Ovary (tissue), 9 donors: ENCODE data around the gene MAPKAPK2. TPM values are rescaled to one million over a fixed set of nuclear protein-coding genes. Genes with fewer than 3 reads are reported as not detected.

Experiments used
- DNase-seq, 5 donors: peaks; one replicate each; pipeline ENCODE4 v3.0.0-alpha.2; 2019 to 2020
- H3K27ac ChIP-seq, 2 donors: fragments of 200-600 bp; one replicate each; pipeline versions ENCODE4 v1.5.1 to v1.8.0; 2019 to 2022
- H3K27me3 ChIP-seq: fragments of 200-600 bp; one replicate; pipeline ENCODE4 v1.8.0; 2022
- H3K36me3 ChIP-seq: fragments of 200-600 bp; sonication (generic); one replicate; pipeline ENCODE4 v1.5.1; 2019
- H3K4me1 ChIP-seq: one replicate; pipeline ENCODE4 v1.8.1; 2013; ENCODE audit warnings: mild to moderate bottlenecking, moderate library complexity; ENCODE audit not compliant: insufficient read depth
- H3K4me3 ChIP-seq: fragments of 200-600 bp; sonication (generic); one replicate; pipeline ENCODE4 v1.5.1; 2017
- H3K9me3 ChIP-seq, 2 donors: fragments of 200-600 bp in 1 of 2; sonication (generic) in 1 of 2; one replicate each; pipeline versions ENCODE4 v1.5.1 to v1.8.1; 2013 to 2019; ENCODE audit warnings: mild to moderate bottlenecking in 1 of 2, moderate library complexity in 1 of 2
- EP300 ChIP-seq: sonication (generic); formaldehyde crosslinking; IDR thresholded peaks from one replicate; pipeline ENCODE4 v1.6.1; 2017; ENCODE audit warnings: antibody characterized with exemption
- POLR2A ChIP-seq: fragments of 450-650 bp; IDR thresholded peaks from one replicate; pipeline ENCODE4 v1.6.1; 2017; ENCODE audit warnings: antibody characterized with exemption, mild to moderate bottlenecking, moderate library complexity
- WGBS, 3 donors: extraction: QIAGEN DNeasy Blood & Tissue Kit in 1 of 3; methylation state at CpG; one replicate each; pipeline versions ENCODE4 v1.1.5 to v1.1.7; 2013 to 2017; 5-methylcytosine and 5-hydroxymethylcytosine counted together
- intact Hi-C, 4 donors: fragments of 100-400 bp; cut with DNase I; formaldehyde crosslinking; loops; one replicate each; pipeline versions ENCODE4 v1.11.0 to v1.15.1; 2022 to 2023
- polyA plus RNA-seq, 2 donors: library from polyadenylated mRNA; stranded (reverse); fragments of 200-250 nt in 1 of 2; fragments of 350-450 nt in 1 of 2; fragmentation: Illumina TruSeq in 1 of 2; extraction: RNeasy Lipid Tissue Mini Kit (QIAGEN cat#74804) in 1 of 2; gene quantifications; one replicate each; pipeline ENCODE4 v1.2.3, GENCODE V29; 2013 to 2014
- total RNA-seq, 7 donors: library from RNA; depleted of rRNA in 2 of 7; stranded (reverse); fragments of >200 nt in 2 of 7; fragmentation: NEBNext Ultra II Directional in 3 of 7; extraction: Animal tissue kit (Norgen Biotek cat#: 25700) in 3 of 7; gene quantifications; one replicate each; pipeline versions ENCODE4 v1.1.0 to v1.2.4, GENCODE V29; 2016 to 2023
- TF ChIP-seq, protein P1 (sequence below), 3 donors: fragments of 450-650 bp in 2 of 3; fragments of 200-600 bp in 1 of 3; IDR thresholded peaks; one replicate each; pipeline versions ENCODE4 v1.5.1 to v1.8.0; 2016 to 2022; ENCODE audit warnings: antibody characterized with exemption in 3 of 3, mild to moderate bottlenecking in 1 of 3
- donor health status: DM: no; HTN: no; CAD: no; lungs with moderate emphysema.
- donor health status: DM: no; HTN: no; CAD: no.
- donor health status: Bipolar disorder and iron deficiency.
- donor health status: DM: yes; HTN: yes; CAD: no.
- donor health status: DM: no; HTN: no; CAD: no.
- donor health status: DM: yes; HTN: yes; CAD: no.

The MAPKAPK2 gene
- total and polyA plus RNA-seq, 9 donors = 28.4 to 71.2 (median 64.7) TPM

- DNase-seq = no peak
- H3K27me3 ChIP-seq = no peaks in the 10 kb centered on the region
- no peaks in the 10 kb centered on the region for H3K9me3 ChIP-seq
- no peak overlapping the region for H3K4me3 ChIP-seq
- H3K36me3 ChIP-seq = no peaks in the 10 kb centered on the region
- intact Hi-C loops = no loop called here
- H3K4me1 ChIP-seq = no peaks in the 10 kb centered on the region
- TF ChIP-seq, protein P1, sequence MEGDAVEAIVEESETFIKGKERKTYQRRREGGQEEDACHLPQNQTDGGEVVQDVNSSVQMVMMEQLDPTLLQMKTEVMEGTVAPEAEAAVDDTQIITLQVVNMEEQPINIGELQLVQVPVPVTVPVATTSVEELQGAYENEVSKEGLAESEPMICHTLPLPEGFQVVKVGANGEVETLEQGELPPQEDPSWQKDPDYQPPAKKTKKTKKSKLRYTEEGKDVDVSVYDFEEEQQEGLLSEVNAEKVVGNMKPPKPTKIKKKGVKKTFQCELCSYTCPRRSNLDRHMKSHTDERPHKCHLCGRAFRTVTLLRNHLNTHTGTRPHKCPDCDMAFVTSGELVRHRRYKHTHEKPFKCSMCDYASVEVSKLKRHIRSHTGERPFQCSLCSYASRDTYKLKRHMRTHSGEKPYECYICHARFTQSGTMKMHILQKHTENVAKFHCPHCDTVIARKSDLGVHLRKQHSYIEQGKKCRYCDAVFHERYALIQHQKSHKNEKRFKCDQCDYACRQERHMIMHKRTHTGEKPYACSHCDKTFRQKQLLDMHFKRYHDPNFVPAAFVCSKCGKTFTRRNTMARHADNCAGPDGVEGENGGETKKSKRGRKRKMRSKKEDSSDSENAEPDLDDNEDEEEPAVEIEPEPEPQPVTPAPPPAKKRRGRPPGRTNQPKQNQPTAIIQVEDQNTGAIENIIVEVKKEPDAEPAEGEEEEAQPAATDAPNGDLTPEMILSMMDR (IDR thresholded peaks at IDR 0.05) = no peak
- no peak for TF ChIP-seq EP300
- TF ChIP-seq POLR2A = no peak
- no peak overlapping the region for H3K27ac ChIP-seq
Measured at GRCh38 chr1:206647224-206647623, 37.5 kb upstream of the MAPKAPK2 start.

DNA sequence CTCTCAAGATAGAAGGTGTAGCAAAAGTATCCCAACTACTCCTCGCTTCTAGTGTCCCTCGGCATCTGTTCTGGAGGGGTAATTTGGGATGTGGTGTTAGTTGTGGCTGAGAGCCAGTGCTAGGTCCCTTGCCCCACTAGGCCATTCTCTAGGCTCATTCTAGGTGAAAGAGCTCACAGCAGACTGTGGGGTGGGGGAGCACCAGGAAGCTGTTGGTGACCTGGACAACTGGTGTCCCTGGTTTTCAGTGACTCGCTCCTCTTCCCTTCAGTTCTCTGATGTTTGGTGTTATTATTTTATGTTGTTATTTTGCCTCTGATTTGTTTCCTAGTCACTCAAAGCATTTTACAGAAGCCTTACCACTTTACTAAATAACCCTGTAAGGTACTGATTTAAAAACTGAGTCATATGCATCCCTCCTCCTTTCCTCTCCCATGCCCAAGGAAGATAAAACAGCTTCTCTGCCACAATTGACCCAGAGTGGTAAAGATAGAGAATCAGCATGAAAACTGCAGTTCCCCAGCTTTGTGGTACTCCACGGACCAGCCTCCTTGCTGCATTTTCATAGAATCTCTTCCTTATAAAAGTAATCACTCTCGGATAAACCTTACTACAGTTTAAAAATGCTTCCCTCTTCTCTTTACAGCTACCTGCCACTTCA is 35.3 kb upstream of the MAPKAPK2 start:
- intact Hi-C loops = no loop called here
- Histone ChIP-seq H3K36me3 (no peaks in the 10 kb centered on the region), H3K4me1 (no peaks in the 10 kb centered on the region), H3K27ac (no peak overlapping the region), H3K4me3 (no peak overlapping the region), H3K9me3 (no peaks in the 10 kb centered on the region), H3K27me3 (no peaks in the 10 kb centered on the region)
- no peak for DNase-seq
- TF ChIP-seq EP300 = no peak
- TF ChIP-seq, protein P1 (IDR thresholded peaks at IDR 0.05) = no peak
- no peak for TF ChIP-seq POLR2A
- 89 to 94% (median 92%) methylated on average over 5 of the region's 5 CpGs for WGBS, 3 donors

DNA sequence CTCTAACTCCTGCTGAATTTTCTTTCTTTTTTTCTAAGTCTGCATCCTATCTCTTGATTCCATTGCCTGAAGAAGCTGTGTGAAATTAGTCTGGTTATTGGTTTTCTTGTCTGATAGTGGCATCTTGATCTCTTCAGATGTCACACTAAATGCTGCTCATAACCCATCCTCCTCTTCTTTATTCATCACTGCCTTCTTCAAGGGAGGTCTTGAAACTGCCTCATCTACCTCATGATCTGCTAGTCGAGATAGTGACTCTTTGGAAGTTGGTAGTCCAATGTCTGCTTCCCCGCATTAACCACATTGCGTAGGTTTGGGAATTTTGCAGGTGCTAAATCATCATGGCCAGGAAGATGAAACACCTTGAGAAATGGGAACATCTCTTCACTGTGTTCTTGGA is 33.7 kb upstream of the MAPKAPK2 start:
- TF ChIP-seq EP300 (no peak), POLR2A (no peak)
- TF ChIP-seq, protein P1 (IDR thresholded peaks at IDR 0.05) = no peak
- Histone ChIP-seq H3K9me3 (no peaks in the 10 kb centered on the region), H3K27ac (no peak overlapping the region), H3K27me3 (no peaks in the 10 kb centered on the region), H3K36me3 (no peaks in the 10 kb centered on the region), H3K4me3 (no peak overlapping the region), H3K4me1 (peaks cover 1% of the 10 kb centered on the region)
- intact Hi-C loops = no loop called here
- DNase-seq = no peak
- 94 to 95% (median 95%) methylated on average over 3 of the region's 3 CpGs for WGBS, 3 donors

DNA sequence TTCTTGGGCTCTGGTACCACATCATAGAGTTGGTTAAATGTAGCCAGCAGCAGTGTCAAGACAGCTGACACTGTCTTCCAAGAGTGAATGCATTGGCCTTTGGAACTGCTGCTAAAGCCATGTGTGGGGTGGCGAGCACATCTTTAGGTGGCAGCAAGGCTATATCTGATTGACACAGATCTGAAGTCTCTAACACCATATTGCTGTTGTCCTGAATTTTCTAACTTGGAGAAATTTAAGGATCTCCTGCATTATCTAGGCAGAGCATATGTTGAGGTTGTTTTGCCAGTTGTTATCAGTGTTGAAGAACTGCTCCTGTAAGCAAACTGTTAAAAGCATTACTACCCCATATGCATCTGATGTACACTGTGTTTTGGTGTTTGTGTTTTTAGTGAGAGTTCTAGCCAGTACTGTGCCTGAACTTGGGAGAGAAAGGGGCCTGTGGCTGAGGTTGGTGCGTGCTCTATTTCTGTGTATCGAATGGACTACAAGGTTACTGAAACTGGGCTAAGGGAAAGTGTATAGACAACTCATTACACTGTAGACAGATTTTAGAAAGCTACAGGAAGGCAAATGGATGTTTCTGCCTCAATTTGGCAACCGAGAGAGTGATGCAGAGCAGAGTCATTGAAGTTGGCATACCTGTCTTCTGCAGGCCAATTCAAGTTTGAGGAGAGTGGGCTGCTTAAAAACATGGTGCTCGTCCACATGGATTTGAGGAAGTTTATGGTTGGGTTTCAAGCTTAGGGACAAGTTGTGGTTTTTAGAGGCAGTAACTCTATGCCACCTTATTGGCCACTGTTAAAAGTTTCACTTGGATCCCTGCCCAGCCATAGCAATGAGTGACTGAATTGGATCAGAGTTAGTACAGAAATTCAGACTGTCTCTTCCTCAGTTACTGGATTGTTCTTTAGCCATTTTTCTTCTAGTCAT is 32.5 kb upstream of the MAPKAPK2 start:
- Histone ChIP-seq H3K4me3 (no peak overlapping the region), H3K27me3 (no peaks in the 10 kb centered on the region), H3K4me1 (peaks cover 1% of the 10 kb centered on the region), H3K27ac (no peak overlapping the region), H3K36me3 (no peaks in the 10 kb centered on the region), H3K9me3 (no peaks in the 10 kb centered on the region)
- 88 to 96% (median 94%) methylated on average over 5 of the region's 5 CpGs for WGBS, 3 donors
- TF ChIP-seq, protein P1 (IDR thresholded peaks at IDR 0.05) = no peak
- TF ChIP-seq POLR2A (no peak), EP300 (no peak)
- intact Hi-C loops = no loop called here
- no peak for DNase-seq
